ENCODE measurements around the gene LYZL2. TPM values are rescaled to one million over a fixed set of nuclear protein-coding genes. Genes with fewer than 3 reads are reported as not detected.

LYZL2 gene
- total RNA-seq, 4 donors from 2014 or later, result not detected

- Histone ChIP-seq H3K4me1 (no peaks in the 10 kb centered on the region), H3K4me3 (no peak overlapping the region), H3K9me3 (no peaks in the 10 kb centered on the region), H3K36me3 (no peaks in the 10 kb centered on the region), H3K27me3 (no peaks in the 10 kb centered on the region), H3K27ac (no peak overlapping the region)
- in situ Hi-C loops (cut with MboI; ENCODE audit: low sequenced_read_pairs in 4 of 4) (loop anchor here in 2 of 4 donors (5.0 kb wide), 1 partner anchor 195 kb away; no protein-coding TSS in a partner anchor), intact Hi-C loops (cut with DNase I; ENCODE audit: low total_unique reads) (no loop called here)
- peak; percentile 9 to 35 for DNase-seq
- TF ChIP-seq POLR2A (IDR thresholded peaks at IDR 0.05) (no peak), CTCF (IDR thresholded peaks at IDR 0.05 in 4 of 5, conservative IDR thresholded peaks at IDR 0.05 in 1 of 5) (no peak)
- no peak for ATAC-seq
Measured at GRCh38 chr10:30587522-30588031, 42.0 kb downstream of the LYZL2 start.

GRCh38 chr10:30586828-30587227 is 42.7 kb downstream of the LYZL2 start:
- no peaks in the 10 kb centered on the region for H3K27me3 ChIP-seq
- in situ Hi-C loops (cut with MboI; ENCODE audit: low sequenced_read_pairs in 4 of 4), result loop anchor here in 2 of 4 donors (5.0 kb wide), 1 partner anchor 195 kb away; no protein-coding TSS in a partner anchor
- H3K4me3 ChIP-seq, result no peak overlapping the region
- TF ChIP-seq CTCF (IDR thresholded peaks at IDR 0.05 in 4 of 5, conservative IDR thresholded peaks at IDR 0.05 in 1 of 5) (no peak), POLR2A (IDR thresholded peaks at IDR 0.05) (no peak)
- ATAC-seq (no peak), DNase-seq (no peak)
- H3K9me3 ChIP-seq, result no peaks in the 10 kb centered on the region
- no peaks in the 10 kb centered on the region for H3K4me1 ChIP-seq
- H3K27ac ChIP-seq, result no peak overlapping the region
- H3K36me3 ChIP-seq, result no peaks in the 10 kb centered on the region
- intact Hi-C loops (cut with DNase I; ENCODE audit: low total_unique reads), result no loop called here

GRCh38 chr10:30583778-30584415 is 45.7 kb downstream of the LYZL2 start:
- intact Hi-C loops (cut with DNase I; ENCODE audit: low total_unique reads), result no loop called here
- Histone ChIP-seq H3K27me3 (no peaks in the 10 kb centered on the region), H3K4me1 (no peaks in the 10 kb centered on the region), H3K4me3 (peak overlapping the region; percentile 50 to 57 (median 52)), H3K36me3 (no peaks in the 10 kb centered on the region), H3K27ac (peak overlapping the region; percentile 50 to 76 (median 70)), H3K9me3 (no peaks in the 10 kb centered on the region)
- no peak for TF ChIP-seq CTCF (IDR thresholded peaks at IDR 0.05 in 4 of 5, conservative IDR thresholded peaks at IDR 0.05 in 1 of 5)
- peak; percentile 42 to 51 for DNase-seq
- ATAC-seq, result peak; percentile 84 to 91
- in situ Hi-C loops (cut with MboI; ENCODE audit: low sequenced_read_pairs in 4 of 4), result no loop called here

GRCh38 chr10:30581779-30582380 is 47.7 kb downstream of the LYZL2 start:
- Histone ChIP-seq H3K27me3 (no peaks in the 10 kb centered on the region), H3K27ac (peak overlapping the region in 1 of 4 donors; percentile 23), H3K36me3 (no peaks in the 10 kb centered on the region), H3K4me3 (no peak overlapping the region), H3K4me1 (no peaks in the 10 kb centered on the region), H3K9me3 (no peaks in the 10 kb centered on the region)
- DNase-seq, result no peak
- no peak for TF ChIP-seq POLR2A (IDR thresholded peaks at IDR 0.05)
- TF ChIP-seq CTCF (IDR thresholded peaks at IDR 0.05 in 4 of 5, conservative IDR thresholded peaks at IDR 0.05 in 1 of 5), result peak; percentile 13 to 62 (median 47)
- in situ Hi-C loops (cut with MboI; ENCODE audit: low sequenced_read_pairs in 4 of 4) (no loop called here), intact Hi-C loops (cut with DNase I; ENCODE audit: low total_unique reads) (no loop called here)
- no peak for ATAC-seq
